Peyer's patch (tissue), 4 donors: ENCODE data around the gene MANSC1. TPM values are rescaled to one million over a fixed set of nuclear protein-coding genes. Genes with fewer than 3 reads are reported as not detected.
A peak's percentile ranks its signal among the peaks of the same experiment; 100 is the strongest.
"Not testable (repeated sequence)": the region's sequence is repeated elsewhere in the genome, so short reads cannot be mapped to it uniquely, and the experiment has no call there.

Experiments used
- DNase-seq, 3 donors: peaks; one replicate each; pipeline ENCODE4 v3.0.0-alpha.2; 2017 to 2019
- H3K27ac ChIP-seq, 4 donors: fragments of 200-600 bp; sonication (generic); one replicate each; pipeline ENCODE4 v1.5.1; 2016 to 2019
- H3K27me3 ChIP-seq, 2 donors: fragments of 200-600 bp; sonication (generic); one replicate each; pipeline ENCODE4 v1.5.1; 2019
- H3K36me3 ChIP-seq, 3 donors: fragments of 200-600 bp; sonication (generic); one replicate each; pipeline ENCODE4 v1.5.1; 2016 to 2019
- H3K4me1 ChIP-seq, 4 donors: fragments of 200-600 bp; sonication (generic); one replicate each; pipeline ENCODE4 v1.5.1; 2016 to 2019
- H3K4me3 ChIP-seq, 4 donors: fragments of 200-600 bp; sonication (generic); 1 replicate in 3 of 4; 2 replicates in 1 of 4; pipeline ENCODE4 v1.5.1; 2016 to 2019; ENCODE audit warnings: mild to moderate bottlenecking in 1 of 4
- H3K9me3 ChIP-seq, 4 donors: fragments of 200-600 bp; sonication (generic); one replicate each; pipeline ENCODE4 v1.5.1; 2016 to 2019; ENCODE audit warnings: mild to moderate bottlenecking in 1 of 4
- CTCF ChIP-seq, 6 experiments: fragments of 450-650 bp in 4 of 6; fragments of 200-600 bp in 2 of 6; sonication (generic) in 1 of 6; IDR thresholded peaks; one replicate each; pipeline ENCODE4 v1.5.1; 2017 to 2019; ENCODE audit warnings: antibody characterized with exemption in 6 of 6, mild to moderate bottlenecking in 3 of 6, moderate library complexity in 1 of 6
- POLR2A ChIP-seq, 2 donors: fragments of 450-650 bp; IDR thresholded peaks; one replicate each; pipeline ENCODE4 v1.5.1; 2017; ENCODE audit warnings: antibody characterized with exemption in 2 of 2, mild to moderate bottlenecking in 2 of 2, moderate library complexity in 2 of 2
- total RNA-seq, 4 donors: library from RNA; depleted of rRNA; stranded (reverse); fragments of >200 nt; gene quantifications; one replicate each; pipeline ENCODE4 v1.1.0, GENCODE V29; 2016

The MANSC1 gene
- total RNA-seq, 4 donors from 2014 or later = 10.8 to 24.0 (median 15.1) TPM; not detected in 1

- TF ChIP-seq POLR2A (IDR thresholded peaks at IDR 0.05) = no peak
- no peak for TF ChIP-seq CTCF (IDR thresholded peaks at IDR 0.05)
- Histone ChIP-seq H3K4me3 (no peak overlapping the region), H3K27me3 (no peaks in the 10 kb centered on the region), H3K4me1 (peaks cover 3 to 12% (median 7%) of the 10 kb centered on the region in 4 donors), H3K27ac (no peak overlapping the region), H3K9me3 (no peaks in the 10 kb centered on the region), H3K36me3 (no peaks in the 10 kb centered on the region)
- DNase-seq = no peak
Observed at GRCh38 chr12:12353276-12353675, 3.2 kb upstream of the MANSC1 start.

- not testable (repeated sequence) for H3K9me3 ChIP-seq
Observed at GRCh38 chr12:12351468-12352185, 1.6 kb upstream of the MANSC1 start.

GRCh38 chr12:12350868-12351463, 924 bp upstream of the MANSC1 start:
- Histone ChIP-seq H3K36me3 (no peaks in the 10 kb centered on the region), H3K4me1 (peaks cover 3 to 9% (median 6%) of the 10 kb centered on the region in 4 donors), H3K27ac (peak overlapping the region in 3 of 4 donors; percentile 7 to 87 (median 87)), H3K4me3 (peak overlapping the region in 1 of 4 donors; percentile 78), H3K9me3 (no peaks in the 10 kb centered on the region), H3K27me3 (no peaks in the 10 kb centered on the region)
- peak in 1 of 3 donors; percentile 50 for DNase-seq
- no peak for TF ChIP-seq POLR2A (IDR thresholded peaks at IDR 0.05)
- no peak for TF ChIP-seq CTCF (IDR thresholded peaks at IDR 0.05)

More at GRCh38 chr12:12351468-12352185, 1.6 kb upstream of the MANSC1 start:
- H3K4me1 ChIP-seq, H3K36me3 ChIP-seq, H3K4me3 ChIP-seq, H3K27me3 ChIP-seq: not testable (repeated sequence)
- H3K27ac ChIP-seq = peak overlapping the region in 2 of 4 donors; percentile 87
- peak in 1 of 3 donors; percentile 37 for DNase-seq

- H3K27me3 ChIP-seq = no peaks in the 10 kb centered on the region
- no peak overlapping the region for H3K27ac ChIP-seq
- H3K4me1 ChIP-seq = peaks cover 0 to 7% (median 2%) of the 10 kb centered on the region in 4 donors
- TF ChIP-seq POLR2A (IDR thresholded peaks at IDR 0.05) (no peak), CTCF (IDR thresholded peaks at IDR 0.05) (no peak)
- no peak overlapping the region for H3K4me3 ChIP-seq
- H3K9me3 ChIP-seq = no peaks in the 10 kb centered on the region
- H3K36me3 ChIP-seq = peaks cover 0 to 37% (median 0%) of the 10 kb centered on the region in 3 donors
- no peak for DNase-seq
Observed at GRCh38 chr12:12338527-12339168, 11.4 kb downstream of the MANSC1 start.

GRCh38 chr12:12336511-12336910, 13.5 kb downstream of the MANSC1 start:
- H3K9me3 ChIP-seq = no peaks in the 10 kb centered on the region
- H3K27me3 ChIP-seq = no peaks in the 10 kb centered on the region
- peaks cover 0 to 23% (median 0%) of the 10 kb centered on the region in 3 donors for H3K36me3 ChIP-seq
- peaks cover 0 to 29% (median 2%) of the 10 kb centered on the region in 4 donors for H3K4me1 ChIP-seq
- no peak overlapping the region for H3K4me3 ChIP-seq
- TF ChIP-seq CTCF (IDR thresholded peaks at IDR 0.05) = no peak
- no peak for TF ChIP-seq POLR2A (IDR thresholded peaks at IDR 0.05)
- DNase-seq = no peak
- H3K27ac ChIP-seq = no peak overlapping the region

- H3K4me1 ChIP-seq = peaks cover 0 to 32% (median 2%) of the 10 kb centered on the region in 4 donors
- peaks cover 0 to 20% (median 0%) of the 10 kb centered on the region in 3 donors for H3K36me3 ChIP-seq
- no peak for TF ChIP-seq POLR2A (IDR thresholded peaks at IDR 0.05)
- TF ChIP-seq CTCF (IDR thresholded peaks at IDR 0.05) = no peak
- H3K9me3 ChIP-seq = no peaks in the 10 kb centered on the region
- H3K27me3 ChIP-seq = no peaks in the 10 kb centered on the region
- no peak overlapping the region for H3K27ac ChIP-seq
- DNase-seq = peak in 1 of 3 donors; percentile 26
- H3K4me3 ChIP-seq = no peak overlapping the region
Observed at GRCh38 chr12:12336049-12336411, 14.0 kb downstream of the MANSC1 start.
